ENCODE results near the gene KCNK1.

Gene KCNK1

GRCh38 chr1:233631810-233632405 is 18.0 kb downstream of the KCNK1 start:
- no peak overlapping the region for H3K4me3 ChIP-seq (ENCODE audit: low read depth, low read length)
- no peak for TF ChIP-seq CTCF (IDR thresholded peaks at IDR 0.05; ENCODE audit: insufficient read depth, low read depth, low read length, missing control alignments)
- no peak for DNase-seq (ENCODE audit: low read depth)

- no peak for DNase-seq (ENCODE audit: low read depth)
- TF ChIP-seq CTCF (IDR thresholded peaks at IDR 0.05; ENCODE audit: insufficient read depth, low read depth, low read length, missing control alignments) = no peak
- H3K4me3 ChIP-seq (ENCODE audit: low read depth, low read length) = no peak overlapping the region
Observed at GRCh38 chr1:233632436-233632835, 18.5 kb downstream of the KCNK1 start.

- H3K4me3 ChIP-seq (ENCODE audit: low read depth, low read length) = no peak overlapping the region
- no peak for DNase-seq (ENCODE audit: low read depth)
- TF ChIP-seq CTCF (IDR thresholded peaks at IDR 0.05; ENCODE audit: insufficient read depth, low read depth, low read length, missing control alignments) = no peak
Observed at GRCh38 chr1:233635765-233636502, 22.0 kb downstream of the KCNK1 start.

- no peak for TF ChIP-seq CTCF (IDR thresholded peaks at IDR 0.05; ENCODE audit: insufficient read depth, low read depth, low read length, missing control alignments)
- no peak for DNase-seq (ENCODE audit: low read depth)
- H3K4me3 ChIP-seq (ENCODE audit: low read depth, low read length) = no peak overlapping the region
Observed at GRCh38 chr1:233636503-233636877, 22.6 kb downstream of the KCNK1 start.

- no peak for TF ChIP-seq CTCF (IDR thresholded peaks at IDR 0.05; ENCODE audit: insufficient read depth, low read depth, low read length, missing control alignments)
- DNase-seq (ENCODE audit: low read depth) = no peak
- H3K4me3 ChIP-seq (ENCODE audit: low read depth, low read length) = no peak overlapping the region
Observed at GRCh38 chr1:233638513-233638912, 24.6 kb downstream of the KCNK1 start.

GRCh38 chr1:233639611-233640010 is 25.7 kb downstream of the KCNK1 start:
- TF ChIP-seq CTCF (IDR thresholded peaks at IDR 0.05; ENCODE audit: insufficient read depth, low read depth, low read length, missing control alignments) = no peak
- H3K4me3 ChIP-seq (ENCODE audit: low read depth, low read length) = no peak overlapping the region
- DNase-seq (ENCODE audit: low read depth) = peak; percentile 76

GRCh38 chr1:233640179-233640578 is 26.3 kb downstream of the KCNK1 start:
- no peak overlapping the region for H3K4me3 ChIP-seq (ENCODE audit: low read depth, low read length)
- no peak for TF ChIP-seq CTCF (IDR thresholded peaks at IDR 0.05; ENCODE audit: insufficient read depth, low read depth, low read length, missing control alignments)
- no peak for DNase-seq (ENCODE audit: low read depth)

Measured in GM12865 (cell line).